ENCODE data around the gene GTF2H4.

GRCh38 chr6:30947231-30947630 is 39.2 kb downstream of the GTF2H4 start:
- TF ChIP-seq POLR2AphosphoS5 (IDR thresholded peaks at IDR 0.05; ENCODE audit: borderline replicate concordance, low read depth, low read length) (no peak), EZH2 (IDR thresholded peaks at IDR 0.05) (no peak), FOXP2 (optimal IDR thresholded peaks at IDR 0.05; ENCODE audit: control extremely low read depth, extremely low read length, insufficient read depth) (no peak)
